Stimulated activated CD8-positive, alpha-beta memory T cell treated with anti-CD3 and anti-CD28 coated beads, Interleukin-15, amount 100 ng/mL, for 1 hour (primary cell): ENCODE results near the gene TRIM52.
"Not testable (repeated sequence)": the region's sequence is repeated elsewhere in the genome, so short reads cannot be mapped to it uniquely, and the experiment has no call there.

ENCODE experiments used
- DNase-seq: peaks from one replicate; pipeline ENCODE4 v3.0.0-alpha.2; 2020; ENCODE audit warnings: low read depth

The TRIM52 gene

DNA sequence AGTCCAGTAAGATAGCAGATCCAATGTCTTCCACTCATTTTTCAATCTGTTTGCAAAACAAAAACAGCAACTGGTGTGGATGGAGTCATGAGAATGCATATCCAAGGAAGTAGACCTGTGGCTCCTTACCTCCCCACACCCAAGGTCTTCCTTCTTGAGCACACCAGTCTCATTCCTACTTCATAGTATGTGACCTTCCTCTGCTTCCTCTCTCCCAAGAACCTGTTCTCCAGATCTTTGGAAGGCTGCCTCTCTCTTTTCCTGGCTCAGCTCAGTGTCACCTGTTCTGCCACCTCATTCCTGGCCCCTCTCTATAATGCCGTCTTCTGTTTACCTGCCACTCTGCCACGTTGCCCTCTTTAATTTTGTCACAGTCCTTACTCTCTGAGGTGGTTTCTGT lies 48.0 kb downstream of the TRIM52 start:
- DNase-seq = no peak

DNA sequence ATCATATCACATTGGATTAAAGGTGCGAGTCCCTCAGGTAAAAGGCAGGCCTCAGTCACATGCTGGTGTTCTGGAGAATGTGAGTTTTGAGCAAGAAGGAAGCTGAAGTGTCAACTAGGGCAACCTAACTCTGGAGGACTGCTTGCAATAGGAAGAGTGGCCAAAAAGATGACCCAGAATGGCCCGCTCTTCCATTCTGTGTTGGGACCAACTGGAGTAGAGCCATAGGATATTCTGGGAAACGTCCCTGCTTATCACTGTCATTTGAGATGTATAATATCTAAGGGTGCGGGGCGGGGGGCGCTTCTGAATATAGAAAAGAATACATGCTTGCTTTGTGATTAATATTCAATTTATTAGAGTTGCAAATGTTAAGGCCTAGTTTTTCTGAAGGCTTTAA lies 48.9 kb downstream of the TRIM52 start:
- DNase-seq = no peak

GRCh38 chr5:181211208-181211607 lies 49.7 kb downstream of the TRIM52 start:
- no peak for DNase-seq

DNA sequence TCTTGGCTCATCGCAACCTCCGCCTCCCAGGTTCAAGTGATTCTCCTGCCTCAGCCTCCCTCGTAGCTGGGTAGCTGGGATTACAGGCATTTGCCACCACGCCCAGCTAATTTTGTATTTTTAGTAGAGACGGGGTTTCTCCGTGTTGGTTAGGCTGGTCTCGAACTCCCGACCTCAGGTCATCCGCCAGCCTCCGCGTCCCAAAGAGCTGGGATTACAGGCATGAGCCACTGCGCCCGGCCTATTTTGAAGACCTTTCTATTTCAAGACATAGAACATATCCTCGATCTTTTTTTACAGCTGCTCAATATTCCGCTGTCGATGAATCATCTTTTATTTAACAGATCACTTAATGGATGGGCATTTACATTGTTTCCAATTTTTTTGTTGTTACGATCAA lies 50.2 kb downstream of the TRIM52 start:
- not testable (repeated sequence) for DNase-seq

DNA sequence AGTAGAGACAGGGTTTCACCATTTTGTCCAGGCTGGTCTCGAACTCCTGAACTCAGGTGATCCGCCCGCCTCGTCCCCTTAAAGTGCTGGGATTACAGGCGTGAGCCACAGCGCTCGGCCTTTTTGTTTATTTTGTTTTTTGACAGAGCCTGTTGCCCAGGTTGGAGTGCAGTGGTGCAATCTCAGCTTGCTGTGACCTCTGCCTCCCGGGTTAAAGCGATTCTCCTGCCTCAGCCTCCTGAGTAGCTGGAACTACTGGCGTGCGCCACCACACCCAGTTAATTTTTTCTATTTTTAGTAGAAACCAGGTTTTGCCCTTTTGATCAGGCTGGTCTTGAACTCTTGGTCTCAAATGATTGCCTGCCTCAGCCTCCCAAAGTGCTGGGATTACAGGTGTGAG lies 50.8 kb downstream of the TRIM52 start:
- not testable (repeated sequence) for DNase-seq

GRCh38 chr5:181209006-181209405 lies 51.9 kb downstream of the TRIM52 start:
- DNase-seq = not testable (repeated sequence)

DNA sequence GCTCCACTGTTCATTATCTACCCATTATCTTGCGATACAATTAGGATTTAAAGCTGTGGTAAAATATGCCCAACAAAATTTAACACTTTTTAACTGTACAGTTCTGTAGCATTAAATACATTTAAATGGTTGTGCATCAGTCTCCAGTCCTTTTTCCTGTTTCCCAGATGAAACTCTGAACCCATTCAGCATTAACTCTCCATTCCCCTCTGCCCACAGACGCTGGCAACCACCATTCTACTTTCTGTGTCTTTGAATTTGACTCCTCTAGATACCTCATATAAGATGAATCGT lies 53.0 kb downstream of the TRIM52 start:
- DNase-seq = no peak

- no peak for DNase-seq
Observed at GRCh38 chr5:181207214-181207959, 53.6 kb downstream of the TRIM52 start.

DNA sequence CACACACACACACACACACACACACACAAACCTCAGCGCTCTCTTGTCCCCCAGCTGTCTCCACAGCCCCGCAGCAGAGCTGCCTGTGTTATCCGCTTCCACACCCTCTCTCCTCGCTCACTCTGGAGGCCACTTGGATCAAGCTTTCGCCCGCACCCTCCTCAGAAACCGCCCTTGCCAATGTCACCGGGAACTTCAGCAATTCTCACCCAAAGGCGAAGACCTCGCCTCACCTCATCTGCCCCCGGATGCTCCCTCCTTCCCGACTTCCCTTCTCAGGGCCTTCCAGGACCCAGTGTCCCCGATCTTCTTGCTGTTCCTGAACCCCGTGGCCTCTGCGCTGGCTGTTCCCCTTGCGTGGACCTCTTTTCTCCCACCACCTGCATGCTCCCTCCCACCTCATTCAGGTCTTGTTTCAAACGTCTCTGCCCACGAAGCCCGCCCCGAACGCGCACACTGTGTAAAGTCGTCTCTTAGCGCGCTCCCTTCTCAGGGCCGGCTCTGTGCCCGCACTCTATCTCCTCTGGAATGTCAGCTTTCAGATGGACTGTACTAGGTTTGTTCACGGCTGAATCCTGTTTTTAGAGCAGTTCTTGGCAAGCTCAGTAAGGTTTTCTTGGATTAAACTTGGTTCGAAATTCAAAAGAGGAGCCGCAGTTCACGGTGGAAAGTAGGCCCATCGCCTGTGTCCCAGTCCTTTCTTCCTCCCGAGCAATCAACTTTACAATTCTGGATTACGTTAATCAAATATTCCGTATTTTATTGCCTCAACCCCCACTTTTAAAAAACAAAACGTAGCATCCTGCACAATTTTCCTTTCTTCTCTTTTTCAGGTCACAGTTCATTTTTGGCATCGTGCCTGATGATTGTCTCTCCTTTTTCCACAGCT lies 54.9 kb downstream of the TRIM52 start:
- DNase-seq = no peak
